HuH-7.5 (cell line): ENCODE results near the gene RGPD8.
"Not testable (repeated sequence)": the region's sequence is repeated elsewhere in the genome, so short reads cannot be mapped to it uniquely, and the experiment has no call there.

Source experiments
- DNase-seq: peaks from one replicate; pipeline ENCODE4 v3.0.0; 2011; ENCODE audit warnings: low spot score

The RGPD8 gene

DNA sequence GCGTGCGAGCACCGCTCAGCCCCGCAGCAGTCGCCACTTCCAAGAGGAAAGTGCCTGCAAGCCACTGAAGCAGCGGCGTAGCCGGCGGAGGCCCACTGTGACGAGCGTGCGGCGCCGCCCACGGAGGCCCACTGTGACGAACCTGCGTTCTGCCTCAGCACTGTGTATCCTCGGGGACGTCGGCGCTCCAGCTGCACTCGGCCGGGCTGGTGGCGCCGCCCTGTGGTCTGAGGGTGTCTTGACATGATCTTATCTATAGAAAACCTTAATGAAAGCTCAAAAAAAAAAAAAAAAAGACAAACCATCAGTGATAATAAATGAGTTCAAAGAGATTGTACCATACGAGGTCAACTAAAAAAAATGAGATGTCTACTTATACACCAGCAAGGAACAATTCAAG is at the start of gene RGPD8:
Gene RGPD8, minus strand, starts transcription at position 166 of the 400 bp plus-strand sequence. CDS start 192 bp downstream, outside the sequence.
- DNase-seq, result peak; percentile 38

DNA sequence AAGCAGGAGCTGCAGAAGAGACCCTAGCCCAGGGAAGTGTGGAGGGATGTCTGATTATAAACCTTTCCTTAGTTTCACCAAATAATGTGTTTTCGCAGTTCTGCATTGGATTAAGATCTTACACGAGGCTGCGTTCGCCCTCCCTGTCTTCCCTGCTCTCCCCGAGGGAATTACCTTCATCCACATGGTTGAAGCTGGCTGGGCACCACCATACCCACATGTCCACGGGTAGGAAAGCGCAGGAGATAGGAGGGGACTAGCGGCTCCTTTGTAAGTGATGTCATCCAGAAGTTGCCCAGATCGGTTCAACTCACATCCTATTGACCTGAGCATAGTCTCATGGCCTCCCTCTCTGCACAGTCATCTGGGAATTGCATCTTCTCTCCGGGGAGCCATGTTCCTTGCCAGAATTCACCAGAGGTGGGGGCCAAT is 49.6 kb upstream of the RGPD8 start:
- DNase-seq, result peak; percentile 80

DNA sequence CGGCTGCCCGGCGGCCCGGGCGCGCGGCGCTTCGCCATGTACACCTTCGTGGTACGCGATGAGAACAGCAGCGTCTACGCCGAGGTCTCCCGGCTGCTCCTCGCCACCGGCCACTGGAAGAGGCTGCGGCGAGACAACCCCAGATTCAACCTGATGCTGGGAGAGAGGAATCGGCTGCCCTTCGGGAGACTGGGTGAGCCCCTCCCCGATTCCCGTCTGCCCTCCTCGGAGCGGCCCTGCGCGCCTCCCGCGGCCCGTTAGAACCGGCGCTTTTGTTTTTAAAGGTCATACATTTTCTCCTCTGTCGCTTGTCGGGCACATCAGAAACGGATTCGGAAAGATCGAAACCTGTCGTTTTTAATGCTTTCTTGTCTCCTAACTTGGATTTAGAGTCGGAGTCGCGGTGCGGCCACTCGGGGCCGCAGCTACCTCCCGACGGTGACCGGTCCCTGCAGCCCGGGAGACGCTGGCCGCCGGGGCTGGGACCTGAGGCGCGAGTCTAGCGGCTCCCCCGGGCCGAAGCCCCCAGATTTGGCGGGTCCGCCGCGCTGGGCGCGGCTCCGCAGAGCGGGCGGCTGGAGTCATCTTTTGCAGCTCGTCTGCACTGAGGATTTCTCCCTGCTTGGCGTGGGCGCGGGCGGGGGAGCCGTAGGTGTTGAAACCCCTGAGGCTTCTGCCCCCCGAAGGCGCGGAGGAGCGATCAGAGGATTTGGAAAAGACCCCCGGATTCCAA is 49.0 kb upstream of the RGPD8 start:
- peak; percentile 71 for DNase-seq

DNA sequence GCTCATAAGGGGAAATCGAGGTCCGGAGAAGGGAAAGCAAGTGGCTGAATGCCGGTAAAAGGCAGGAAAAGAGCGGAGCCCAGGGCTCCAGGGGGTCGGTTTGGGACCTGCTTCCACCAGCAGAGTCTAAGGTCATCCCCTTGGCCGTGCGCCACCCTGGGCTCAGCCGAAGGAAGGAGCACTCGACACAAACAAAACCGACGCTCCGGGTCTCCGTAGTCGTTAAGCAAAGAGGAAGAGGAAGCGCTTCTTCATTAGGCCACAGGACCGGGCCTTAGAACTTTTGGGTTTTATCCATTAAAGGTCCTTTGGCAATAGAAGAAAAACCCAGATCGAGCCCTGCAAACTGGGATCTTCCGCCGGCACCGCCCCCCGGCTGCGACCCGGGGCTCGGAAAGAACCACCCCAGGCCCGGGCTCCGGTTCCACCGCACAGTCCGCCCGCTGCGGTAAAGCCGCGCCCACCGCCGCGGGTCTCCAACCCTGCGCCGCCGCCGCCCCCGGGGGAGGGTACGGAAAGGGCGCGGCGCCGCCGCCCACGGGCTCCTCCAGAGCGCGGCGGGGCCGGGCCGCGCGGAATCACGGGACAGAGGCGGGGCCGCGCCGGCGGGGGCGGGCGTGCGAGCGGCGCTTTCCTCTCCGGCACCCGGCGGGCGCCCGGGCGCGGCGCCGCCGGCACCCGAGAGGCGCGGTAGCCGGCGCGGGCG is 48.2 kb upstream of the RGPD8 start, which contains the start of gene TTL:
Gene TTL, plus strand, starts transcription at position 629 of the 706 bp plus-strand sequence. CDS start 189 bp downstream, outside the sequence.
- peak; percentile 84 for DNase-seq

DNA sequence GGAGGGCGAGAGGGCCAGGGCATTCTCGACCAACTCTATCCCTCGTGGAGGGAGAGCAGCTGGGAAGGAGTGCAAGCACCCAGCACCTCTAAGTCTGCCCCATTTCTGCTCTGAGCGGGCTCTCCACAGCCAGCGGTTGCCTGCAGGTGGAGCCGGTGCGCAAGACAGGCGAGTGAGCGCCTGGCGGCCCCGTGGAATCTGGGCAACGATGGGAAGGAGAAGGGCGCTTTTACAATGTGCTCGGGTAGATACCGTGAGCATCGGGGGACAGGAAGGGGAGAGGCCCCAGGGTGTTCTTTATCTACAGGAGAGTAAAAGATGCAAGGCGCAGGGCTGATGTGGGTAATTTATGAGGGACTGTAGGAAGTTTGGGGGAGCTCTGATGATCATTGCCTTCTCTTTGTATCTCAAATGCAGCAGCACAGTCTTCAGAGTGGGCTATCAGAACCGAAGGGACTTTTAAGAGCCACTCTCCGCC is 47.6 kb upstream of the RGPD8 start:
- DNase-seq, result peak; percentile 92

DNA sequence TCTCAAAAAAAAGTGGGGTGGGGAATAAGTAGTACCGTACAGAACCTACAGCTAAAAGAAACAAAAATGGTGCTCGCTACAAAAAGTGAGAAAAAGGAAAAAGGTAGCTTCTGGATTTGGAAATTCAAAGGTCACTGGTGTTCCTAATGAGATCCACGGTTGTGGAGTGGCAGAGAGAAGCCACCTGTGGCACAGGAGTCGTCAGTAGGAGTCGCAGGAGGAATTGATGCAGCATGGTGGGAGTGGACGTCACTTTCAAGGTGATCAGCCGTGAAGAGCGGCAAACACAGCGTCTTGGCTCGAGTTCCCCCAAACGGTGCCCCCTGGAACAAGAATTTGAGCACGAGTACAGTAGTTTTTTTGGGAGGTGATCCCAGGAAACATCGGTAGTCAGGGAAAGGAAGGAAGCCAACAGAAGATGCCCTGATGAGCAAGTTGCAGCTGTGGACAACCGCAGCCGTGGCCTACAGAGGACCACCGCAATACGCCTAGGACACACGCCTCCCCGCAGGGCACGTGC is 47.1 kb upstream of the RGPD8 start:
- DNase-seq, result peak; percentile 63

DNA sequence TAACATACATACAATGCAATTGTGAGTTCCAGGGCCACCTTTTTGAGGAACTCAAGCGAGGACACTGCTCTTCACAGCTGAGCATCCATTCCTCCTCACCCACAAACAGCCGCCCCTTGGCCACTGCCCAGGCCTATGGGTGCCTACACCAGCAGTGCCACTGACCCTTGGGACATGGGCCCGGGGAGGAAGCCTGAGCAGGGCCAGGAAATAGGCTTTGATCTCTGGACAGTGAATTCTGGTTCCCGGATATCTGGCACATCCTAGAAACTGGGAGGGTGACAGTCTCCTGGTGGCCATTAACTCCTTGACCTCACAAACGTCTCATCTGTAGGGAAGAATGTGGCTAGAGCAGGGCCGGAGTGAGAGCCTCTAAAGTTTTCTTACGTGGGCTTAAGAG is 43.0 kb upstream of the RGPD8 start:
- no peak for DNase-seq

DNA sequence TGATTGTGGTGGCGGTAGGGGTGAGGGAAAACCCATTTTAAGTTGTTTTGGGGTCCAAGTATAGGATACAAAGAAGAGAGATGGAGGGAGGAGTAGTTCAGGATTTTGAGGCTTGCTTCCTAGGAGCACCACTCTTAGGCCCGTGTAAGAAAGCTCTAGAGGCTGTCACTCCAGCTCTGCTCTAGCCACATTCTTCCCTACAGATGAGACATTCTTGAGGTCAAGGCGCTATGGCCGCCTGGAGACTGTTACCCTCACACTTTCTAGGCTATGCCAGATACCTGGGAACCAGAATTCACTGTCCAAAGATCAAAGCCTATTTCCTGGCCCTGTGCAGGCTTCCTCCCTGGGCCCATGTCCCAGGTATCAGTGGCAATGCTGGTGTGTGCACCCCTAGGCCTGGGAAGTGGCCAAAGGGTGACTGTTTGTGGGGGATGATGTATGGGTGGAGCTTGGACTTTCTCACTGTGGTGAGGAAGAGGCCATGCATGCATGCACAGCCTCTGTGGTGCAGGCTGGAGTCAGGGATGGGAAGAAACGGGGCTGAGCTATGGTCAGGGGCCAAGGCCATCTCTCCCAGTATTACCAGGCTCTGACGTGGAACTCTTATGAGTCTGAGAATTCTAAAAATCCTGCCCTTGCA is 41.5 kb upstream of the RGPD8 start:
- no peak for DNase-seq

DNA sequence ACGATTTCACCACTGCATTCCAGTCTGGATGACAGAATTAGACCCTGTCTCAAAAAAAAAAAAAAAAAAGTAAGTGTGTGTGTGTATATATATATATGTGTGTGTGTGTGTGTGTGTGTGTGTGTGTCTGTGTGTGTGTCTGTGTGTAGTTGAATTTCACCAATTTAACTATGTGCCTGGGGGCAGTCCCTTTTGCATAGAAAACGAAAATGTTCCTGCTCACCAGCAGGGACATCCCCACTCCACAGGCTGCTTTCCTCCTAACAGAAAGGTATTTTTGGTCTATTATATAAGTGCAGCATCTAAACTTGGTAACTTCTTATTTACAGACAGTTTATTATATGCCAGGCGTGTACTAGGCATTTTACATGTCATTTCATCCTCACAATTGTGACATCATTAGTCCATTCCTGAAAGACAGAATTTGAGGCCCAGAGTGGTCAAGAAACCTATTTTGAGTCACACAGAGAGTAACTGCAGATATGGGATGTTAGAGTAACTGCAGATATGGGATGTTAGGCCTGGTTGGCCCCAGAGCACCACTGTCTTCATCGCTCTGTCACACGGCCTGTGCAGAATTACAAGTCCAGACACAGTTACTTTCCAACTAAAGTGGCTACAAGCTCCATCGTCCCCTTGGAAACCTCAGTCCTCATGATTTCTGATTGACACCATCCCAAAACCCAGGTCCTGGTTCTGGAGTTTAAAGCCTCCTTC is 39.3 kb upstream of the RGPD8 start:
- no peak for DNase-seq

DNA sequence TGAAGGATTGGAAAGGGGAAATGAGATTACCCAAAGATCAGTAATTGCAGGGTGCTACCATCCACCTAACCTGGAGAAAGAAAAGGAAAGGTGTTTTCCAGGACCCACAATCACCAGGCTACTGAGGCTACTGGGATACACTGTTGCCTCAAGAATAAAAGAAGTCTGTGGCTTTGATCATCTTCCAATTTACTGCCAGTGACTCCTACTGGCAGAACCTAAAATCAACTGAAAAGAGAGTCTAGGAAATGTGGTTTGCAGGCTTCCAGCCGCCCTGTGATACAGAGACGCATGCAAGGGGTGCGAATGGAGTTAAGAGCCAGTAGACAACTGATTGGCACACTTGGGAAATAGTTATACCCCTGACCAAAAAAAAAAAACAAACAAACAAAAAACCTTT is 31.9 kb upstream of the RGPD8 start:
- no peak for DNase-seq

DNA sequence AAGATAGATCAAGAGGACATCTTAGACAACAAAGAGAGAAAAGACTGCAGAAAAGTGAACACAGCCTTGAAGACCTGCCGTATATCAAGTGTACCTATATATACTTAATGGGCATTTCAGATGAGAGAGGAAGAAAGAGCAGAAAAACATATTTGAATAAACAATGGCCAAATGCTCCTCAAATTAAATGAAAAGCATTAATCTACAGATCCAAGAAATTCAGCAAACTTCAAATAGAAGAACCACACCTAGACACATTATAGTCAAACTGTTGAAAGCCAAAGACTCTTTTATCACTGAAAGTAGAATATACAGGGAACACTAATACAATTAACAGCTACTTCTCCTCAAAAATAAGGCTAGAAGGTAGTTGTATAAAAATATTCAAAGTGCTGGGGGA is 29.8 kb upstream of the RGPD8 start:
- no peak for DNase-seq

DNA sequence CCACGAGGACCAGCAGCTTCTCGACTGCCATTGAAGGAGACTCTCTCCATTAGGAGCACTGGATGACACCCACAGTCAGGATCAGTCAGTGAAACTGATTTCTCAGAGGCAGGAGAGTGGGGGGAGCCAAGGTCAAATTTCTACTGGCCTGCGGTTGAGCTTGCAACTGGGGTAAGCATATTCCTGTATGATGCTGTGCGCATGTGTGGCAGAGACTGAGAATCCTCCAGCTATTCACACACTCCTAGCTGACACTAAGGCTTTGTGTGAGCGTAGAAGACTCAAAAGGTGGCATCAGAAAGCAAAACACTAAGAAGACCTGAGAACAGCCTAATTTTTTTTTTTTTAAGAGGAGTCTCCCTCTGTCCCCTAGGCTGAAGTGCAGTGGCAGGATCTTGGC is 28.7 kb upstream of the RGPD8 start:
- no peak for DNase-seq

DNA sequence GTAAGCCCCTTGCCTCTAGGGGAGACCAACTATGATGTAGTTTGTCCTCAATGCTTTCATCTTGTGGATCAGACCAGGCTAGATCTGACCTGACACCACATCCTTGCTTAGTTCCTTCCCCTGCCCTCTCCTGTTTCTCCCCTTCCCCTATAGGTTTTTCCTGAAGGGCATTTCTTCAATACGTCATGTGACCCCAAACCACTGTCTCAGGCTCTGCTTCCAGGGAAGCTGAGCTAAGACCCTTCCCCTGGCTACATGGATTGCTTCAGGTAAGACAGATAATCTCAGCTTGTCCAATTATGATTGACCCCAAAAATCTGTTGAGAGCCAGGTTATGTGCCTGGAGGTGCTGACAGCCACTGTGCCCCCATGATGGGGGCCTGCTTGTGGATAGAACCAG is 25.9 kb upstream of the RGPD8 start:
- DNase-seq, result no peak

DNA sequence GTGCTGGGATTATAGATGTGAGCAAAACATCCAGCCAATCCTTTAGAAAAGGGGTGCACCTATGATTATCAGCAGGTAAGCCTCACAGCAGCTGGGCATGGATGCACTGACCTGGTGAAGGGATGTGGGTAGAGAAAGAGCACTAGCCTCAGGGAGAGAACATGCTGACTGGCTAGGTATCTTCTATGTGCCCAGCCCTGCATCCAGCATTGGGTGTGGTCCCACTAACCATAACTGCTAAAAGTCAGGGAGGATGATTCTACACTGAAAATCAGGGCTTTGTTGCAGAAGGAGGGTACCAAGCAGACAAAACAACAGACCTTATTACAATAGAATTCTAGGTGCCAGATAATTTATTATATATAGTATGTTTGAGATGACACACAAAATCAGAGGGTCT is 21.1 kb upstream of the RGPD8 start:
- no peak for DNase-seq

DNA sequence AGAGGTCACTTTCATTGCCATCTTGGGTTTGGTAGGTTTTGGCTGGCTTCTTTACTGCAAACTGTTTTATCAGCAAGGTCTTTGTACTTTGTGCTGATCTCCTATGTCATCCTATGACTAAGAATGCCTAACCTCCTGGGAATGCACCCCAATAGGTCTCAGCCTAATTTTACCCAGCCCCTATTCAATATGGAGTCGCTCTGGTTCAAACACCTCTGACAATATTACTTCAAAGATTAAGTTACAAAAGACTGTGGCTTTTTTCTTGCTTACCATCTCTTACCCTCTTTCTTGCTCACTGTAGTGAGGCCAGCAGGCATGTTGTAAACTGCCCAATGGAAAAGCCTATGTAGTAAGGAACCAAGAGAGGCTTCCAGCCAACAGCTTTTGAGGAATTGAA is 17.9 kb upstream of the RGPD8 start:
- no peak for DNase-seq

DNA sequence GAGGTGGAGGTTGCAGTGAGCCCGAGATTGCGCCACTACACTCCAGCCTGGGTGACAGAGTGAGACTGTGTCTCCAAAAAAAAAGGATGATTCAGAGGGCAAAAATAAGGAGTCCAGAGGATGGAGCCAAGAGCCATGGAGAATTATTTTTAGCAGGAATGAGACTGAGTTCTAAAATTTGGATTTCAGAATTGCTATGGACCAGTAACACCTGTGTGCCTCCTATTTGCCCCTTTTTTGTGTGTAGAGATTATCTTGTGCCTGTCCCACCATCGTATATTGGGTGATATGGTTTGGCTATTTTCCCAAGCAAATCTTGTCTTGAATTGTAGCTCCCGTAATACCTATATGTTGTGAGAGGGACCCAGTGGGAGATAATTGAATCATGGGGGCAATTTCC is 16.4 kb upstream of the RGPD8 start:
- DNase-seq, result no peak

DNA sequence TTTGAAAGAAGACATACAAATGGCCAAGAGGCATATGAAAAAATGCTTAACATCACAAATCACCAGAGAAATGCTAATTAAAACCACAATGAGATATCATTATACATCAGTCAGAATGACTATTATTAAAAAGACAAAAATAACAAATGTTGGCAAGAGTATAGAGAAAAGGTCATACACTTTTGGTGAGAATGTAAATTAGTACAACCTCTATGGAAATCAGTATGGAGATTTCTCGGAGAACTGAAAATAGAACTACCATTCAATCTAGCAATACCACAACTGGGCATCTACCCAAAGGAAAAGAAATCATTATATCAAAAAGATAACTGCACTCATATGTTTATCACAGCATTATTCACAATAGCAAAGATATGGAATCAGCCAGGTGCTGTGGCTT is 10.8 kb upstream of the RGPD8 start:
- not testable (repeated sequence) for DNase-seq

DNA sequence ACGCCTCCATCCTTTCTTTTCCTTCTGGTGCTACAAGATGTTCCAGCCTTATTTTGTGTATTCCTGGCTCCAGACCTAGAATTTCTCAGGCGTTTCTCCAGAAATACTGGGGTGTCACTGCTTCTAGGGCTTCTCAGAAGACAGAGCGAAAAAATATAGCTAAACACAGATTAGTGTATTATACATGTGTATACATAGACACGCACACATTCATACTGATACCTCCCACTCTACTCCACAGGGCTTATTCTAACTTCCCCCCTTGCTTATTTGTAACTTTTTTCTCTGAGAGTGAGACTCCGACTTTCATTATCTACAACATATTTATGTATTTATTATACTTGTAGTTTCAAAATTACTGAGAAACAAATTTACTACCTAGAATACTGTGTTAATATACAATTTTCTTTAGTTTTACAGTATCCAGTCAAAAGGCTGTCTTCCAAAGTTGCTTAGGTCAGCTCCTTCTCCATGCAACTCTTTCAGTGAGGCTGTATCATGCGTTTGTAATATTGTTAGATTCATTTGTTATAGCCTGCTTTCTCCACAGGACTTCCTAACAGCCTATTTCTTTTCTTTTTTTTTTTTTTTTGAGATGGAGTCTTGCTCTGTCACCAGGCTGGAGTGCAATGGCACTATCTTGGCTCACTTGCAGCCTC is 5.3 kb upstream of the RGPD8 start:
- DNase-seq, result not testable (repeated sequence)

DNA sequence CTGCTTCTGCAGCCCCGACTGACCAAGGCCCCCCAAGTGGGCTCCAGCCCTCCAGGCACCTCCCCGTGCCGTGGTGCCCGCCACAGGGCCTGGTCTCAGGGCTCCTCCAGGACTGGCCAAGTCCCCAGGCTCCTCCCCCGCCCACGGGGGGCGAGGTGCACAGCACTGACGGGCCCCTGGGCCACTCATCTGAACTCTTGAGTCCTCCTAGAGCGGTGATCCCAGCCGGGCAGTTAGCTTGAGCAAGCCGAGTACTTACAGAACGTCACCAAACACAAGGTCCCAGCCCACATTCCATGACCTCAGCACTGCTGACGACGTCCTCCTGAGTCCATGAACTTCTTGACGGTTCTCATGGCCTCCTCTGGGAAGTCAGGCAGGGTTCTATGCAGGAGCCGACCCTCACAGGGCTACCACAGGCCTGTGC is 4.0 kb upstream of the RGPD8 start:
- DNase-seq, result not testable (repeated sequence)

DNA sequence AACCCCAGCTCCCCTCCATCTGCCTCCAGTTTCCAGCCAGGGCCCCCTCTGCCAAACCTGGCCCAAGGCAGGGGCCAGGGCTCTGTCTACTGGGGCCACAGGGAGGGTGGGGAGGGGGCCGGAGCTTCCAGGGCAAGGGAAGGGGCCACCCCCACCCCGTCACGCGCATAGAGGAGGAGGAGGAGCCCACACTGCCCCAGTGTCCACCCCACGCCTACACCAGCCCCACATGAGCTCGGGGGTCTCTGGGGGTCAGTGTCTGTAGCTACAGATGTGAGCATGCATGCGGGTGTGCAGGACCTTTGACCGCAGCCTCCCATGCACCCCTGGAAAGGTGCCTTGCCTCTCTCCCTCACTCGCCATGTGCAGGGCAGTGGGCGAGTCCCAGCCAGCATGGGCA is 3.5 kb upstream of the RGPD8 start:
- DNase-seq, result not testable (repeated sequence)

DNA sequence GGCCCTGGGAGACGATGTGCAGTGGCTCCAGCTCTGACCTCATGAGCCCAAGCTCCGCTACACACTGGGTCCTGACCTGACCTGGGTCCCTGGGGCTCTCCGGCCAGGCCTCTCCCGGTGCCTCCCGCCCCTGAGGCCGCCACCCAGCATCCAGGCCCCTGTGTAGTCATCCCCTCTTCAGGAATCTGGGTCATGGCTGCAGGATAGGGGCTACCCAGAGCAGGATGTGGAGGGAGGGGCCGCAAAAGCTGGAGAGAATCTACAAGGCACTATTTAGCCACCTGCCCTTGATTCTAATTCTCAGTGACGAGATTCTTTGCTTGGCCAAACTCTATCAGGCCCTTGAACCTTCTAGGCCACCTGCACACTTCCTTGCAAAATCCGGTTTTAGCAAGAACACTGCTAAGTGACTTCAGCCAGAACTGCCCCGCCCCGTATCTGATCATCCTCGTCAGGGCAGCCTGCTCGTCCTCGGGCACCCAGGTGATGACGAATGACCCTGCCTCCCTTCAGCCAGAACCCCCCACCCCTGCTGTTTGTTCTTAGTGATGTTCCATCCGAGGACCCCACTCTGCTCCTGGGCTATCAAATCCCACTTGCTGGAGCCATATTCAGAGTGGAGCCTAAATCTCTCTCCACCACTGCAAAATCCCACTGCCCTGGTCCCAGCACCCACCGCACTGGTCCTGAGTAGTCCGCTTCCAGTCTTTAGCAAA is 2.4 kb upstream of the RGPD8 start:
- not testable (repeated sequence) for DNase-seq
